H1 (cell line): ENCODE data around the gene ADAMTS6. TPM values are rescaled to one million over a fixed set of nuclear protein-coding genes. Genes with fewer than 3 reads are reported as not detected.

Source experiments
- CTCF ChIA-PET: fragments of 300-600 bp; sonication (Branson Sonifier 250); formaldehyde crosslinking; loops from one replicate; lab custom pipeline; 2021; ENCODE audit not compliant: partially characterized antibody; lab: Charles Lee
- POLR2A ChIA-PET: fragments of 300-600 bp; sonication (Branson Sonifier 250); formaldehyde crosslinking; loops from one replicate; lab custom pipeline; 2021; ENCODE audit warnings: inconsistent platforms; ENCODE audit not compliant: partially characterized antibody; lab: Charles Lee
- DNase-seq, 2 experiments: peaks; one replicate each; pipeline versions ENCODE4 v3.0.0 to v3.0.0-alpha.2; 2010 to 2022; ENCODE audit warnings: low spot score in 2 of 2, low read depth in 1 of 2, mixed read lengths in 1 of 2
- FAIRE-seq: peaks from 2 replicates; lab custom pipeline; 2011; peaks lifted over from hg19 to GRCh38; lab: Jason Lieb, UNC
- H2AFZ ChIP-seq: 2 replicates; pipeline ENCODE4 v1.8.1; 2012; ENCODE audit warnings: low read length, inconsistent platforms
- H2AK5ac ChIP-seq: 2 replicates; pipeline ENCODE4 v1.6.1; 2013; ENCODE audit warnings: low read depth, low read length
- H2BK120ac ChIP-seq: replicated peaks from 2 replicates; pipeline ENCODE3; 2013; ENCODE audit warnings: low read depth, low read length, inconsistent platforms
- H2BK12ac ChIP-seq: 2 replicates; pipeline ENCODE4 v1.6.1; 2013; ENCODE audit warnings: low read depth, low read length
- H2BK15ac ChIP-seq: 2 replicates; pipeline ENCODE4 v1.6.1; 2013; ENCODE audit warnings: low read length
- H2BK20ac ChIP-seq: 2 replicates; pipeline ENCODE4 v1.6.1; 2013; ENCODE audit warnings: low read length
- H2BK5ac ChIP-seq: 2 replicates; pipeline ENCODE4 v1.6.1; 2013; ENCODE audit warnings: low read depth, low read length
- H3K14ac ChIP-seq: 2 replicates; pipeline ENCODE4 v1.6.1; 2013; ENCODE audit warnings: inconsistent platforms; ENCODE audit not compliant: insufficient read length
- H3K18ac ChIP-seq: 2 replicates; pipeline ENCODE4 v1.6.1; 2013; ENCODE audit warnings: low read length; ENCODE audit errors: extremely low read depth
- H3K23ac ChIP-seq: 2 replicates; pipeline ENCODE4 v1.6.1; 2013; ENCODE audit warnings: inconsistent platforms; ENCODE audit not compliant: insufficient read length
- H3K23me2 ChIP-seq: 2 replicates; pipeline ENCODE4 v1.6.1; 2013; ENCODE audit warnings: low read depth, low read length
- H3K27ac ChIP-seq: 2 replicates; pipeline ENCODE4 v1.6.1; 2011; ENCODE audit warnings: low read depth, low read length, inconsistent platforms
- H3K27me3 ChIP-seq, 4 experiments: replicated peaks in 1 of 4; 1 replicate in 1 of 4; 2 replicates in 3 of 4; pipeline versions ENCODE4 v1.6.1 to v1.8.1; 2011 to 2013; ENCODE audit warnings: low read length in 3 of 4, mild to moderate bottlenecking in 3 of 4, inconsistent platforms in 2 of 4, mixed read lengths in 2 of 4, moderate library complexity in 1 of 4; ENCODE audit not compliant: control insufficient read depth in 3 of 4, insufficient read depth in 3 of 4; ENCODE audit errors: extremely low read depth in 1 of 4
- H3K36me3 ChIP-seq, 4 experiments: 2 replicates each; pipeline versions ENCODE4 v1.6.1 to v1.8.1; 2011 to 2013; ENCODE audit warnings: mild to moderate bottlenecking in 4 of 4, low read length in 3 of 4, moderate library complexity in 2 of 4, control low read depth in 1 of 4, inconsistent platforms in 1 of 4; ENCODE audit not compliant: insufficient read depth in 4 of 4, control insufficient read depth in 2 of 4
- H3K4ac ChIP-seq: replicated peaks from 2 replicates; pipeline ENCODE3; 2013; ENCODE audit warnings: low read length, low read depth, mixed read lengths, inconsistent platforms; ENCODE audit not compliant: insufficient read length
- H3K4me1 ChIP-seq, 4 experiments: replicated peaks in 1 of 4; 1 replicate in 1 of 4; 2 replicates in 3 of 4; pipeline versions ENCODE4 v1.6.1 to v1.8.1; 2011 to 2013; ENCODE audit warnings: low read length in 3 of 4, inconsistent platforms in 2 of 4, mixed read lengths in 1 of 4; ENCODE audit not compliant: insufficient read depth in 4 of 4, control insufficient read depth in 3 of 4
- H3K4me2 ChIP-seq, 2 experiments: 2 replicates each; pipeline versions ENCODE4 v1.6.1 to v1.8.1; 2011 to 2013; ENCODE audit warnings: low read depth in 2 of 2, low read length in 2 of 2, control low read depth in 1 of 2, inconsistent platforms in 1 of 2, mild to moderate bottlenecking in 1 of 2; ENCODE audit not compliant: insufficient read depth in 1 of 2
- H3K4me3 ChIP-seq, 4 experiments: fragments of 200-600, 300-600 bp in 1 of 4; sonication (generic), shearing (Covaris generic), sonication (Bioruptor Twin) in 1 of 4; 2 replicates each; pipeline versions ENCODE4 v1.5.1 to v1.8.1; 2011 to 2016; ENCODE audit warnings: low read length in 4 of 4, low read depth in 3 of 4, control low read depth in 2 of 4, inconsistent platforms in 2 of 4, mild to moderate bottlenecking in 2 of 4, mixed read lengths in 1 of 4, moderate library complexity in 1 of 4; ENCODE audit not compliant: insufficient read depth in 2 of 4; ENCODE audit errors: extremely low read depth in 1 of 4
- H3K56ac ChIP-seq: replicated peaks from 2 replicates; pipeline ENCODE3; 2013; ENCODE audit warnings: low read depth, mild to moderate bottlenecking, mixed read lengths, low read length, inconsistent platforms; ENCODE audit not compliant: insufficient read length
- H3K79me1 ChIP-seq: 2 replicates; pipeline ENCODE4 v1.6.1; 2013; ENCODE audit warnings: low read depth, low read length, control low read depth
- H3K79me2 ChIP-seq, 2 experiments: 2 replicates each; pipeline versions ENCODE4 v1.6.1 to v1.8.1; 2012 to 2013; ENCODE audit warnings: low read length in 2 of 2, mild to moderate bottlenecking in 2 of 2, inconsistent platforms in 1 of 2; ENCODE audit not compliant: insufficient read depth in 2 of 2, control insufficient read depth in 1 of 2
- H3K9ac ChIP-seq, 4 experiments: replicated peaks in 1 of 4; 1 replicate in 1 of 4; 2 replicates in 3 of 4; pipeline versions ENCODE4 v1.6.1 to v1.8.1; 2011 to 2013; ENCODE audit warnings: low read depth in 3 of 4, low read length in 3 of 4, control low read depth in 2 of 4, mild to moderate bottlenecking in 2 of 4, moderate library complexity in 2 of 4, inconsistent platforms in 1 of 4; ENCODE audit errors: extremely low read depth in 1 of 4
- H3K9me3 ChIP-seq, 2 experiments: 2 replicates each; pipeline versions ENCODE4 v1.6.1 to v1.8.1; 2012 to 2013; ENCODE audit warnings: mild to moderate bottlenecking in 2 of 2, moderate library complexity in 2 of 2, control low read depth in 1 of 2, inconsistent platforms in 1 of 2, low read depth in 1 of 2, low read length in 1 of 2, mixed read lengths in 1 of 2; ENCODE audit not compliant: insufficient read depth in 2 of 2
- H4K20me1 ChIP-seq, 2 experiments: replicated peaks in 1 of 2; 2 replicates each; pipeline versions ENCODE3 to v1.8.1; 2011 to 2013; ENCODE audit warnings: inconsistent platforms in 2 of 2, low read length in 2 of 2, mild to moderate bottlenecking in 1 of 2; ENCODE audit not compliant: insufficient read depth in 2 of 2, control insufficient read depth in 1 of 2
- H4K5ac ChIP-seq: 2 replicates; pipeline ENCODE4 v1.6.1; 2013; ENCODE audit warnings: low read length, low read depth, mixed read lengths, inconsistent platforms; ENCODE audit not compliant: insufficient read length
- H4K8ac ChIP-seq: 2 replicates; pipeline ENCODE4 v1.8.0; 2013; ENCODE audit warnings: mild to moderate bottlenecking, moderate library complexity, low read length, inconsistent platforms; ENCODE audit not compliant: insufficient read depth; ENCODE audit errors: extremely low read depth
- H4K91ac ChIP-seq: replicated peaks from 2 replicates; pipeline ENCODE3; 2013; ENCODE audit warnings: low read length, mixed read lengths, inconsistent platforms; ENCODE audit not compliant: insufficient read length
- CBX8 ChIP-seq: fragments of 300-800, 300-1000 bp; sonication (generic); IDR thresholded peaks from 2 replicates; pipeline ENCODE4 v1.7.1; 2016; ENCODE audit warnings: low read depth, low read length, borderline replicate concordance
- CTBP2 ChIP-seq: IDR thresholded peaks from 2 replicates; pipeline ENCODE4 v1.7.0; 2011; ENCODE audit warnings: borderline replicate concordance, mild to moderate bottlenecking, moderate library complexity, mixed read lengths, low read length; ENCODE audit not compliant: insufficient read depth, insufficient read length
- EZH2 ChIP-seq: fragments of 200-600 bp; sonication (generic); IDR thresholded peaks from 2 replicates; pipeline ENCODE4 v1.7.1; 2012; ENCODE audit warnings: low read depth, mild to moderate bottlenecking, moderate library complexity, low read length, inconsistent platforms; ENCODE audit not compliant: severe bottlenecking
- HDAC6 ChIP-seq: IDR thresholded peaks from one replicate; pipeline ENCODE4 v1.7.1; 2012; ENCODE audit warnings: low read depth, mild to moderate bottlenecking, inconsistent platforms, low read length, moderate library complexity
- MAFK ChIP-seq: IDR thresholded peaks from 2 replicates; pipeline ENCODE4 v1.6.1; 2012; ENCODE audit warnings: low read depth, mild to moderate bottlenecking, improper control_type of control experiment, low read length
- RNF2 ChIP-seq: fragments of 200-900, 300-1000 bp; sonication (generic); IDR thresholded peaks from 2 replicates; pipeline ENCODE4 v1.7.1; 2016; ENCODE audit warnings: borderline replicate concordance, low read depth, mild to moderate bottlenecking, antibody characterized with exemption, low read length; ENCODE audit not compliant: poor library complexity, severe bottlenecking; ENCODE audit errors: missing control alignments
- SP4 ChIP-seq: IDR thresholded peaks from 2 replicates; pipeline ENCODE4 v1.6.1; 2012; ENCODE audit warnings: low read length, inconsistent platforms
- SUZ12 ChIP-seq: fragments of 200-600 bp; sonication (generic); IDR thresholded peaks from 2 replicates; pipeline ENCODE4 v1.6.1; 2012; ENCODE audit warnings: mild to moderate bottlenecking, inconsistent platforms, low read length, moderate library complexity, mixed read lengths
- TEAD4 ChIP-seq: IDR thresholded peaks from 2 replicates; pipeline ENCODE4 v1.6.1; 2012; ENCODE audit warnings: low read depth, low read length, inconsistent platforms, mixed read lengths
- WGBS, 2 experiments: shearing (Covaris generic) in 1 of 2; methylation state at CpG; one replicate each; pipeline versions ENCODE4 v1.1.6 to v1.1.7; 2013 to 2015; ENCODE audit warnings: low lambda C conversion rate in 2 of 2, mixed read lengths in 2 of 2, inconsistent platforms in 1 of 2, low coverage in 1 of 2, missing lambda C conversion rate in 1 of 2; ENCODE audit not compliant: insufficient replicate concordance in 2 of 2, insufficient coverage in 1 of 2, insufficient read length in 1 of 2; ENCODE audit errors: extremely low coverage in 1 of 2, missing lambda C conversion rate in 1 of 2; 5-methylcytosine and 5-hydroxymethylcytosine counted together
- polyA plus RNA-seq, 7 experiments: library from polyadenylated mRNA; depleted of rRNA in 3 of 7; stranded (reverse) in 5 of 7; unstranded in 2 of 7; fragments of >200 nt in 5 of 7; fragments of 200-250 nt in 2 of 7; gene quantifications; 1 replicate in 5 of 7; 2 replicates in 1 of 7; 4 replicates in 1 of 7; pipeline versions ENCODE4 v1.2.1 to v1.2.3, GENCODE V29; 2011 to 2013; ENCODE audit warnings: missing spikeins in 2 of 7, mixed read lengths in 2 of 7
- total RNA-seq: library from RNA; stranded (reverse); fragmentation: NEBNext Ultra II Directional; extraction: Animal tissue kit (Norgen Biotek cat#: 25700); gene quantifications from 2 replicates; pipeline ENCODE4 v1.2.1, GENCODE V29; 2021
- TF ChIP-seq, protein P1 (sequence below): IDR thresholded peaks from 2 replicates; pipeline ENCODE4 v1.6.1; 2012; ENCODE audit warnings: low read length, inconsistent platforms
- TF ChIP-seq, protein P2 (sequence below): IDR thresholded peaks from 2 replicates; pipeline ENCODE4 v1.6.1; 2012; ENCODE audit warnings: inconsistent platforms

Gene ADAMTS6
- total and polyA plus RNA-seq, 2 of the 8 experiments (the other 6 are each of a cell fraction or from before 2014, with no cell fraction given): 0.74 to 2.4 TPM

DNA sequence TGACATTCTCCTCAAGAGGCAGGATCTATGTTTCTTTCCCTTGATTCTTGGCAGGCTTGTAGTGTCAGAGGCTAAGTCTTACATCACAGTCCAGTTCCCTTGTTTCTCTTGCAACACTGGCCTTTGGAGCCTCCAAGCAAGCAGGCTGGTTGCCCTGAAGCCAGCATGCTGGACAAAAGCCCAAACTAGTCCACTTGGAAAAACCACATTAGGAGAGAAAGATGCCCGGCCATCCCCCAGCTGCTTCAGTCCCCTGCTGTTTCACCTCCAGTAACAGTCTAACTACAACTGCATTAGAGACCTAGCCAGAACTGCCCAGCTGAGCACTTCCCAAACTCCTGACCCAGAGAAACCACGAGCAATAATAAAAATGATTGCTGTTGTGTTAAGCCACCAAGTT lies 87.6 kb downstream of the ADAMTS6 start:
- ChIA-PET CTCF (interaction anchor here (0.6 to 1.2 kb wide), 2 partner anchors 20 to 25 kb away, joined by 3 read pairs; no protein-coding TSS in a partner anchor), POLR2A (interaction anchor here (0.5 kb wide), 1 partner anchor 24 kb away, joined by 3 read pairs; no protein-coding TSS in a partner anchor)
- Histone ChIP-seq H2AK5ac (no peak overlapping the region), H3K4me2 (no peak overlapping the region), H2BK12ac (no peak overlapping the region), H4K91ac (no peak overlapping the region), H3K23ac (no peak overlapping the region), H2BK15ac (no peak overlapping the region), H3K27me3 (no peaks in the 10 kb centered on the region), H3K4me3 (no peak overlapping the region), H3K9ac (no peak overlapping the region), H4K5ac (no peak overlapping the region), H3K9me3 (no peaks in the 10 kb centered on the region), H2BK5ac (no peak overlapping the region), H2BK20ac (no peak overlapping the region), H4K20me1 (no peaks in the 10 kb centered on the region), H3K4ac (no peak overlapping the region), H3K56ac (no peak overlapping the region), H3K27ac (no peak overlapping the region), H2AFZ (no peak overlapping the region), H3K14ac (no peak overlapping the region), H3K79me1 (no peaks in the 10 kb centered on the region), H3K4me1 (peaks cover 0 to 3% (median 0%) of the 10 kb centered on the region in 4 experiments; a peak in 1 of 7 replicates), H2BK120ac (no peak overlapping the region), H3K36me3 (no peaks in the 10 kb centered on the region), H3K23me2 (no peaks in the 10 kb centered on the region; the same call in 1 of the 2 replicates), H3K18ac (no peak overlapping the region), H3K79me2 (no peaks in the 10 kb centered on the region), H4K8ac (no peak overlapping the region)
- FAIRE-seq (no peak), DNase-seq (no peak)
- no peak for TF ChIP-seq SUZ12
- TF ChIP-seq CBX8: no peak
- TF ChIP-seq, protein P1, sequence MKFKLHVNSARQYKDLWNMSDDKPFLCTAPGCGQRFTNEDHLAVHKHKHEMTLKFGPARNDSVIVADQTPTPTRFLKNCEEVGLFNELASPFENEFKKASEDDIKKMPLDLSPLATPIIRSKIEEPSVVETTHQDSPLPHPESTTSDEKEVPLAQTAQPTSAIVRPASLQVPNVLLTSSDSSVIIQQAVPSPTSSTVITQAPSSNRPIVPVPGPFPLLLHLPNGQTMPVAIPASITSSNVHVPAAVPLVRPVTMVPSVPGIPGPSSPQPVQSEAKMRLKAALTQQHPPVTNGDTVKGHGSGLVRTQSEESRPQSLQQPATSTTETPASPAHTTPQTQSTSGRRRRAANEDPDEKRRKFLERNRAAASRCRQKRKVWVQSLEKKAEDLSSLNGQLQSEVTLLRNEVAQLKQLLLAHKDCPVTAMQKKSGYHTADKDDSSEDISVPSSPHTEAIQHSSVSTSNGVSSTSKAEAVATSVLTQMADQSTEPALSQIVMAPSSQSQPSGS: no peak
- no peak for TF ChIP-seq RNF2
- TF ChIP-seq, protein P2, sequence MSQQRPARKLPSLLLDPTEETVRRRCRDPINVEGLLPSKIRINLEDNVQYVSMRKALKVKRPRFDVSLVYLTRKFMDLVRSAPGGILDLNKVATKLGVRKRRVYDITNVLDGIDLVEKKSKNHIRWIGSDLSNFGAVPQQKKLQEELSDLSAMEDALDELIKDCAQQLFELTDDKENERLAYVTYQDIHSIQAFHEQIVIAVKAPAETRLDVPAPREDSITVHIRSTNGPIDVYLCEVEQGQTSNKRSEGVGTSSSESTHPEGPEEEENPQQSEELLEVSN: no peak
- no peak for TF ChIP-seq HDAC6
- TF ChIP-seq EZH2: no peak
- no peak for TF ChIP-seq TEAD4
- no peak for TF ChIP-seq MAFK
- no peak for TF ChIP-seq CTBP2
- TF ChIP-seq SP4: no peak
- WGBS, 2 experiments: 83% methylated on average over 2 of the region's 2 CpGs; no CpG with 5 or more reads in 1 of the 2 experiments
